ENCODE results near the gene DCDC2.

- TF ChIP-seq REST (IDR thresholded peaks at IDR 0.05; ENCODE audit: insufficient replicate concordance, low read depth) (no peak), POLR2AphosphoS5 (IDR thresholded peaks at IDR 0.05; ENCODE audit: low read depth) (no peak)
Measured at GRCh38 chr6:24401458-24401857, 43.6 kb upstream of the DCDC2 start.

Measured in HL-60 (cell line).